ENCODE data around the gene PGK1.
"Not testable (repeated sequence)": the region's sequence is repeated elsewhere in the genome, so short reads cannot be mapped to it uniquely, and the experiment has no call there.

GRCh38 chrX:78073147-78074077, 30.6 kb upstream of the PGK1 start:
- TF ChIP-seq CTCF (IDR thresholded peaks at IDR 0.05; ENCODE audit: low read depth, low read length); POLR2A (IDR thresholded peaks at IDR 0.05; ENCODE audit: extremely low read depth, insufficient read length); MAX (IDR thresholded peaks at IDR 0.05; ENCODE audit: low read depth, low read length): not testable (repeated sequence)
